Spleen (tissue), 11 donors: Measurements from ENCODE around the gene PODXL2. TPM values are rescaled to one million over a fixed set of nuclear protein-coding genes. Genes with fewer than 3 reads are reported as not detected.

Source experiments
- DNase-seq: peaks from one replicate; pipeline ENCODE4 v3.0.0-alpha.2; 2020
- H3K27ac ChIP-seq, 8 donors: fragments of 200-600 bp; sonication (generic) in 7 of 8; 1 replicate in 4 of 8; 2 replicates in 4 of 8; pipeline versions ENCODE4 v1.5.0 to v1.8.0; 2016 to 2021; ENCODE audit warnings: inconsistent platforms in 4 of 8, mild to moderate bottlenecking in 4 of 8, moderate library complexity in 1 of 8
- H3K27me3 ChIP-seq, 7 donors: fragments of 200-600 bp; sonication (generic) in 6 of 7; replicated peaks in 1 of 7; 1 replicate in 4 of 7; 2 replicates in 3 of 7; pipeline versions ENCODE4 v1.5.0 to v1.8.0; 2016 to 2021; ENCODE audit warnings: inconsistent platforms in 3 of 7, mild to moderate bottlenecking in 1 of 7
- H3K36me3 ChIP-seq, 6 donors: fragments of 200-600 bp; sonication (generic) in 5 of 6; 1 replicate in 4 of 6; 2 replicates in 2 of 6; pipeline versions ENCODE4 v1.5.0 to v1.8.0; 2016 to 2021; ENCODE audit warnings: inconsistent platforms in 2 of 6
- H3K4me1 ChIP-seq, 6 donors: fragments of 200-600 bp; sonication (generic) in 5 of 6; 1 replicate in 3 of 6; 2 replicates in 3 of 6; pipeline versions ENCODE4 v1.5.0 to v1.8.0; 2016 to 2021; ENCODE audit warnings: inconsistent platforms in 3 of 6
- H3K4me3 ChIP-seq, 8 donors: fragments of 200-600 bp; sonication (generic) in 7 of 8; 1 replicate in 4 of 8; 2 replicates in 4 of 8; pipeline versions ENCODE4 v1.5.0 to v1.8.0; 2016 to 2021; ENCODE audit warnings: inconsistent platforms in 4 of 8, mild to moderate bottlenecking in 4 of 8, moderate library complexity in 2 of 8
- H3K9me3 ChIP-seq, 8 donors: fragments of 200-600 bp; sonication (generic) in 7 of 8; 1 replicate in 4 of 8; 2 replicates in 4 of 8; pipeline versions ENCODE4 v1.5.0 to v1.8.0; 2016 to 2021; ENCODE audit warnings: inconsistent platforms in 4 of 8
- CTCF ChIP-seq, 11 experiments: fragments of 200-600 bp in 7 of 11; fragments of 450-650 bp in 4 of 11; sonication (generic) in 4 of 11; IDR thresholded peaks in 8 of 11; conservative IDR thresholded peaks in 3 of 11; 1 replicate in 7 of 11; 2 replicates in 4 of 11; pipeline versions ENCODE4 v1.4.0 to v1.8.0; 2016 to 2021; ENCODE audit warnings: antibody characterized with exemption in 11 of 11, inconsistent platforms in 4 of 11, mild to moderate bottlenecking in 1 of 11
- POLR2A ChIP-seq, 3 donors: fragments of 450-650 bp; IDR thresholded peaks; one replicate each; pipeline ENCODE4 v1.5.1; 2017; ENCODE audit warnings: antibody characterized with exemption in 3 of 3, mild to moderate bottlenecking in 1 of 3
- POLR2AphosphoS5 ChIP-seq, 3 donors: sonication (generic); formaldehyde crosslinking; IDR thresholded peaks; one replicate each; pipeline ENCODE4 v1.5.1; 2017; ENCODE audit warnings: antibody characterized with exemption in 3 of 3
- WGBS, 5 donors: extraction: QIAGEN DNeasy Blood & Tissue Kit in 3 of 5; methylation state at CpG; one replicate each; pipeline versions ENCODE4 v1.1.5 to v1.1.7; 2013 to 2018; 5-methylcytosine and 5-hydroxymethylcytosine counted together
- intact Hi-C: fragments of 100-400 bp; cut with DNase I; formaldehyde crosslinking; loops from one replicate; pipeline ENCODE4 v1.15.0; 2023; ENCODE audit warnings: low total_unique reads
- polyA plus RNA-seq, 3 donors: library from polyadenylated mRNA; stranded (reverse); fragments of 200-250 nt; gene quantifications; one replicate each; pipeline ENCODE4 v1.2.1, GENCODE V29; 2013
- total RNA-seq, 7 donors: library from RNA; depleted of rRNA in 3 of 7; stranded (reverse); fragments of >200 nt in 3 of 7; fragmentation: NEBNext Ultra II Directional in 4 of 7; extraction: Animal tissue kit (Norgen Biotek cat#: 25700) in 4 of 7; gene quantifications; one replicate each; pipeline versions ENCODE4 v1.1.0 to v1.2.1, GENCODE V29; 2016 to 2021
- donor health status: healthy with polysubstance abuse.
- donor health status: DM: no; HTN: no; CAD: no; lungs with moderate emphysema.
- donor health status: DM: no; HTN: no; CAD: no.
- donor health status: Bipolar disorder and iron deficiency.
- donor health status: healthy.
- donor health status: DM: no; HTN: no; CAD: no.
- donor health status: DM: yes; HTN: yes; CAD: no.

PODXL2 gene
- total and polyA plus RNA-seq, 10 donors, result 0.77 to 3.1 (median 2.4) TPM

GRCh38 chr3:127585163-127585812 is 43.7 kb upstream of the PODXL2 start:
- no peaks in the 10 kb centered on the region for H3K9me3 ChIP-seq
- H3K27me3 ChIP-seq, result no peaks in the 10 kb centered on the region
- peaks cover 10 to 67% (median 40%) of the 10 kb centered on the region in 6 donors for H3K4me1 ChIP-seq
- H3K27ac ChIP-seq, result no peak overlapping the region
- WGBS, 5 donors, result 70 to 86% (median 72%) methylated on average over 4 of the region's 4 CpGs
- H3K4me3 ChIP-seq, result no peak overlapping the region
- peaks cover 0 to 38% (median 0%) of the 10 kb centered on the region in 6 donors for H3K36me3 ChIP-seq
- intact Hi-C loops, result no loop called here
- TF ChIP-seq POLR2A (IDR thresholded peaks at IDR 0.05), result no peak
- TF ChIP-seq POLR2AphosphoS5 (IDR thresholded peaks at IDR 0.05), result no peak
- no peak for TF ChIP-seq CTCF (IDR thresholded peaks at IDR 0.05 in 8 of 11, conservative IDR thresholded peaks at IDR 0.05 in 3 of 11)
- DNase-seq, result no peak

- Histone ChIP-seq H3K4me3 (no peak overlapping the region), H3K9me3 (no peaks in the 10 kb centered on the region), H3K27me3 (no peaks in the 10 kb centered on the region), H3K36me3 (peaks cover 0 to 32% (median 0%) of the 10 kb centered on the region in 6 donors), H3K27ac (no peak overlapping the region), H3K4me1 (peaks cover 10 to 62% (median 38%) of the 10 kb centered on the region in 6 donors)
- DNase-seq, result no peak
- TF ChIP-seq POLR2AphosphoS5 (IDR thresholded peaks at IDR 0.05), result no peak
- no peak for TF ChIP-seq CTCF (IDR thresholded peaks at IDR 0.05 in 8 of 11, conservative IDR thresholded peaks at IDR 0.05 in 3 of 11)
- no peak for TF ChIP-seq POLR2A (IDR thresholded peaks at IDR 0.05)
- intact Hi-C loops, result no loop called here
- WGBS, 5 donors, result 86 to 94% (median 91%) methylated on average over 5 to 6 of the region's 6 CpGs
Observed at GRCh38 chr3:127585813-127586413, 43.1 kb upstream of the PODXL2 start.

- H3K4me3 ChIP-seq, result no peak overlapping the region
- intact Hi-C loops, result no loop called here
- no peak for DNase-seq
- no peaks in the 10 kb centered on the region for H3K27me3 ChIP-seq
- TF ChIP-seq CTCF (IDR thresholded peaks at IDR 0.05 in 8 of 11, conservative IDR thresholded peaks at IDR 0.05 in 3 of 11) (no peak), POLR2A (IDR thresholded peaks at IDR 0.05) (no peak), POLR2AphosphoS5 (IDR thresholded peaks at IDR 0.05) (no peak)
- H3K27ac ChIP-seq, result no peak overlapping the region
- peaks cover 20 to 70% (median 48%) of the 10 kb centered on the region in 6 donors for H3K4me1 ChIP-seq
- H3K36me3 ChIP-seq, result peaks cover 0 to 25% (median 0%) of the 10 kb centered on the region in 6 donors
- H3K9me3 ChIP-seq, result no peaks in the 10 kb centered on the region
- 66 to 100% (median 77%) methylated on average over 1 to 4 of the region's 4 CpGs for WGBS, 5 donors
Observed at GRCh38 chr3:127587876-127588275, 41.1 kb upstream of the PODXL2 start.
